Keratinocyte (primary cell): Measurements from ENCODE around the gene CTXND1.

ENCODE experiments used
- CTCF ChIP-seq, 3 experiments: IDR thresholded peaks in 1 of 3; conservative IDR thresholded peaks in 1 of 3; optimal IDR thresholded peaks in 1 of 3; 2 replicates in 2 of 3; 3 replicates in 1 of 3; pipeline versions ENCODE3 to v1.5.1; 2011; ENCODE audit warnings: low read length in 3 of 3, mild to moderate bottlenecking in 3 of 3, moderate library complexity in 2 of 3, control low read depth in 1 of 3, inconsistent platforms in 1 of 3; ENCODE audit not compliant: insufficient read depth in 2 of 3; ENCODE audit errors: extremely low read depth in 1 of 3
- EZH2 ChIP-seq: IDR thresholded peaks from one replicate; pipeline ENCODE4 v1.6.1; 2012; ENCODE audit warnings: inconsistent platforms, mild to moderate bottlenecking, low read length, moderate library complexity

- TF ChIP-seq CTCF (optimal IDR thresholded peaks at IDR 0.05 in 1 of 3, IDR thresholded peaks at IDR 0.05 in 1 of 3, conservative IDR thresholded peaks at IDR 0.05 in 1 of 3; ENCODE audit: extremely low read depth in 1 of 3, insufficient read depth in 2 of 3, low read length in 3 of 3), result no peak
- no peak for TF ChIP-seq EZH2
These were observed 81.4 kb downstream of the CTXND1 start for GRCh38 chr15:80170596-80170995.
